K562 (cell line): ENCODE data around the gene NUCKS1. TPM values are rescaled to one million over a fixed set of nuclear protein-coding genes. Genes with fewer than 3 reads are reported as not detected.

Experiments
- ATF1 ChIP-seq, 2 experiments: fragments of 450-650 bp in 1 of 2; IDR thresholded peaks; 2 replicates each; pipeline ENCODE4 v1.6.1; 2016; ENCODE audit warnings: missing compliant biosample characterization in 1 of 2, missing genetic modification characterization in 1 of 2
- ATF7 ChIP-seq: fragments of 450-650 bp; IDR thresholded peaks from 2 replicates; pipeline ENCODE4 v1.7.1; 2014; ENCODE audit warnings: mild to moderate bottlenecking, moderate library complexity
- CBFB ChIP-seq: sonication (generic); formaldehyde crosslinking; IDR thresholded peaks from 2 replicates; pipeline ENCODE4 v1.4.0; 2020; ENCODE audit warnings: mild to moderate bottlenecking, missing genetic modification reagents
- CXXC5 ChIP-seq: fragments of 250-450 bp; sonication (Bioruptor Pico); IDR thresholded peaks from 2 replicates; pipeline ENCODE4 v1.8.0; 2022; ENCODE audit warnings: inconsistent platforms, mild to moderate bottlenecking, moderate library complexity
- EP300 ChIP-seq: IDR thresholded peaks from 2 replicates; pipeline ENCODE4 v1.6.1; 2012; ENCODE audit warnings: low read length, improper control_type of control experiment
- GABPB2 ChIP-seq: fragments of 250-450 bp; sonication (Bioruptor Pico); conservative IDR thresholded peaks from 2 replicates; pipeline ENCODE4 v1.5.1; 2021; ENCODE audit warnings: mild to moderate bottlenecking
- HDAC8 ChIP-seq: fragments of 450-650 bp; IDR thresholded peaks from 2 replicates; pipeline ENCODE4 v1.6.1; 2016; ENCODE audit warnings: mild to moderate bottlenecking, missing genetic modification characterization, moderate library complexity, missing compliant biosample characterization
- JUN ChIP-seq, 2 experiments: sonication (generic) in 1 of 2; formaldehyde crosslinking in 1 of 2; IDR thresholded peaks; 2 replicates each; pipeline versions ENCODE4 v1.6.1 to v1.8.0; 2012 to 2022; ENCODE audit warnings: borderline replicate concordance in 2 of 2, mild to moderate bottlenecking in 2 of 2, improper control_type of control experiment in 1 of 2, low read depth in 1 of 2, low read length in 1 of 2, missing genetic modification reagents in 1 of 2
- MBD2 ChIP-seq: sonication (generic); IDR thresholded peaks from 2 replicates; pipeline ENCODE4 v1.6.1; 2016; ENCODE audit warnings: low read depth, borderline replicate concordance
- SLC30A9 ChIP-seq: fragments of 250-450 bp; sonication (Bioruptor Pico); IDR thresholded peaks from 2 replicates; pipeline ENCODE4 v1.8.0; 2022; ENCODE audit warnings: mild to moderate bottlenecking, moderate library complexity
- TAF1 ChIP-seq: IDR thresholded peaks from 2 replicates; pipeline ENCODE4 v1.6.1; 2011; ENCODE audit warnings: mild to moderate bottlenecking, low read length, moderate library complexity; ENCODE audit not compliant: insufficient read depth, control insufficient read depth, severe bottlenecking; ENCODE audit errors: extremely low read depth
- TCF7 ChIP-seq: sonication (generic); IDR thresholded peaks from 2 replicates; pipeline ENCODE4 v1.6.1; 2016; ENCODE audit warnings: antibody characterized with exemption, borderline replicate concordance
- TEAD2 ChIP-seq: fragments of 450-650 bp; IDR thresholded peaks from 2 replicates; pipeline ENCODE4 v1.6.1; 2016; ENCODE audit warnings: missing genetic modification characterization, control low read depth, missing compliant biosample characterization
- ZBED1 ChIP-seq: IDR thresholded peaks from 2 replicates; pipeline ENCODE4 v1.6.1; 2014
- ZNF79 ChIP-seq: fragments of 250-450 bp; sonication (Bioruptor Pico); IDR thresholded peaks from 2 replicates; pipeline ENCODE4 v1.4.0; 2020; ENCODE audit warnings: low read depth, mild to moderate bottlenecking, moderate library complexity
- polyA plus RNA-seq, 8 experiments: library from polyadenylated mRNA; depleted of rRNA in 4 of 8; stranded (reverse) in 5 of 8; unstranded in 3 of 8; fragments of >200 nt; fragmentation: Nextera tagmentation in 2 of 8; fragmentation: Illumina TruSeq in 1 of 8; extraction: Ambion mirVana in 2 of 8; extraction: Trizol in 1 of 8; gene quantifications; 2 replicates each; pipeline versions ENCODE4 v1.2.1 to v1.2.3, GENCODE V29; 2011 to 2014; ENCODE audit warnings: inconsistent platforms in 1 of 8, missing spikeins in 1 of 8
- total RNA-seq, 7 experiments: library from RNA; depleted of rRNA in 6 of 7; stranded (reverse); fragments of >200 nt in 6 of 7; fragmentation: Illumina TruSeq in 2 of 7; extraction: Trizol in 2 of 7; gene quantifications; 2 replicates each; pipeline versions ENCODE4 v1.2.1 to v1.2.3, GENCODE V29; 2011 to 2021; ENCODE audit warnings: low replicate concordance in 1 of 7
- TF ChIP-seq, protein P1 (sequence below): fragments of 250-450 bp; sonication (Bioruptor Pico); IDR thresholded peaks from 2 replicates; pipeline ENCODE4 v1.4.0; 2020
- TF ChIP-seq, protein P2 (sequence below), 2 experiments: fragments of 150-350 bp in 1 of 2; IDR thresholded peaks; 2 replicates each; pipeline ENCODE4 v1.6.1; 2012 to 2016; ENCODE audit warnings: low read depth in 2 of 2, low read length in 2 of 2, mild to moderate bottlenecking in 1 of 2, moderate library complexity in 1 of 2
- TF ChIP-seq, protein P3 (sequence below): fragments of 450-650 bp; formaldehyde crosslinking; IDR thresholded peaks from 2 replicates; pipeline ENCODE4 v1.4.0; 2022; ENCODE audit warnings: missing genetic modification characterization
- TF ChIP-seq, protein P4 (sequence below): sonication (generic); formaldehyde crosslinking; IDR thresholded peaks from 2 replicates; pipeline ENCODE4 v1.9.0; 2022; ENCODE audit warnings: mild to moderate bottlenecking, missing genetic modification reagents

The NUCKS1 gene
- total and polyA plus RNA-seq, 9 of the 15 experiments (the other 6 are each of a cell fraction or from before 2014, with no cell fraction given) = 66.7 to 244 (median 149) TPM

DNA sequence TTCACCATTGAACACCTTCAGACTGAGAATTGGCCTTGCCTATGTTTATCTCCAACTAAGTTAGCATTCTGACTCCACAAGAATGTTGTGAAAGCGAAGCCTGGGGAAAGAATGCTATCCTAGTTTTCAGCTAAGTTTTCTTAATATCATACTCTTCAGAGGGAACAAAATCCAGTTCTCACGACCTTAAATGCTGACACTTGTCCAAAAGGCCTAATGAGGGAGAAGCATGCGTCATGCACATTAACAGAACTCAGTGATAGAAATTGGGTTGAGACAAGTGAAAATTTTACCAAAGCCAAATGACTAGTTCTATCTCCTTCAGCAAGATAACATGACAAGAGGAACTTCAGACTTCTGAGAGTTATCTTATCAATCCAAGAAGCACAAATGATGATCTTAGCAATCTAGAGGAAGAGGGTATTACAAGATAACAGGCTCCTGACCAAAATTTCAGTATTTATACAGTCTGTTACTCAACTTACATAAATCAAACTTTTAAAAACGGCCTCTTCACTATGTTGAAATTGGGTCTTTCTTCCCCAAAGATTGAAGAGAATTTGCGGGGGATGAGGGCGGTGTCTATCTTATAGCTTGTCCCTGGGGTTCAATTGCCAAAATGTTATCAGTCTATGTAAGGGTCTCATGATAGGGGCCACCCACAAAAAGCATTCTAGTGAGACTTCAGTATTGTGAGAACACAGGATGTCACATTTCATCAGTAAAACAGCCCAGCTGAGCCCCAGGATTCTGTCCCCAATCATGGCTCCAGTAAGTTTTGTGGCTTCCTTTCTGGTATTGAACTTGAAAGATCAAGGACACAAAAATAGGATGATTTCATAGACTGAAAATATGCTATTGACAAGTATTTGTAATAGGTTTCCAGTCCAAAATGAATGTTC, 43.1 kb downstream of the NUCKS1 start (continued):
- TF ChIP-seq JUN (IDR thresholded peaks at IDR 0.05; ENCODE audit: borderline replicate concordance, low read depth, low read length) = no peak
- no peak for TF ChIP-seq JUN (CRISPR knock-in tag; IDR thresholded peaks at IDR 0.05; ENCODE audit: borderline replicate concordance)
- TF ChIP-seq, protein P1, sequence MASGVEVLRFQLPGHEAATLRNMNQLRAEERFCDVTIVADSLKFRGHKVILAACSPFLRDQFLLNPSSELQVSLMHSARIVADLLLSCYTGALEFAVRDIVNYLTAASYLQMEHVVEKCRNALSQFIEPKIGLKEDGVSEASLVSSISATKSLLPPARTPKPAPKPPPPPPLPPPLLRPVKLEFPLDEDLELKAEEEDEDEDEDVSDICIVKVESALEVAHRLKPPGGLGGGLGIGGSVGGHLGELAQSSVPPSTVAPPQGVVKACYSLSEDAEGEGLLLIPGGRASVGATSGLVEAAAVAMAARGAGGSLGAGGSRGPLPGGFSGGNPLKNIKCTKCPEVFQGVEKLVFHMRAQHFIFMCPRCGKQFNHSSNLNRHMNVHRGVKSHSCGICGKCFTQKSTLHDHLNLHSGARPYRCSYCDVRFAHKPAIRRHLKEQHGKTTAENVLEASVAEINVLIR (CRISPR knock-in tag) = no peak
- TF ChIP-seq ZBED1 = no peak
- TF ChIP-seq CBFB (CRISPR knock-in tag) = no peak
- no peak for TF ChIP-seq TAF1
- TF ChIP-seq, protein P2, sequence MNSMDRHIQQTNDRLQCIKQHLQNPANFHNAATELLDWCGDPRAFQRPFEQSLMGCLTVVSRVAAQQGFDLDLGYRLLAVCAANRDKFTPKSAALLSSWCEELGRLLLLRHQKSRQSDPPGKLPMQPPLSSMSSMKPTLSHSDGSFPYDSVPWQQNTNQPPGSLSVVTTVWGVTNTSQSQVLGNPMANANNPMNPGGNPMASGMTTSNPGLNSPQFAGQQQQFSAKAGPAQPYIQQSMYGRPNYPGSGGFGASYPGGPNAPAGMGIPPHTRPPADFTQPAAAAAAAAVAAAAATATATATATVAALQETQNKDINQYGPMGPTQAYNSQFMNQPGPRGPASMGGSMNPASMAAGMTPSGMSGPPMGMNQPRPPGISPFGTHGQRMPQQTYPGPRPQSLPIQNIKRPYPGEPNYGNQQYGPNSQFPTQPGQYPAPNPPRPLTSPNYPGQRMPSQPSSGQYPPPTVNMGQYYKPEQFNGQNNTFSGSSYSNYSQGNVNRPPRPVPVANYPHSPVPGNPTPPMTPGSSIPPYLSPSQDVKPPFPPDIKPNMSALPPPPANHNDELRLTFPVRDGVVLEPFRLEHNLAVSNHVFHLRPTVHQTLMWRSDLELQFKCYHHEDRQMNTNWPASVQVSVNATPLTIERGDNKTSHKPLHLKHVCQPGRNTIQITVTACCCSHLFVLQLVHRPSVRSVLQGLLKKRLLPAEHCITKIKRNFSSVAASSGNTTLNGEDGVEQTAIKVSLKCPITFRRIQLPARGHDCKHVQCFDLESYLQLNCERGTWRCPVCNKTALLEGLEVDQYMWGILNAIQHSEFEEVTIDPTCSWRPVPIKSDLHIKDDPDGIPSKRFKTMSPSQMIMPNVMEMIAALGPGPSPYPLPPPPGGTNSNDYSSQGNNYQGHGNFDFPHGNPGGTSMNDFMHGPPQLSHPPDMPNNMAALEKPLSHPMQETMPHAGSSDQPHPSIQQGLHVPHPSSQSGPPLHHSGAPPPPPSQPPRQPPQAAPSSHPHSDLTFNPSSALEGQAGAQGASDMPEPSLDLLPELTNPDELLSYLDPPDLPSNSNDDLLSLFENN (IDR thresholded peaks at IDR 0.05; ENCODE audit: low read depth in 2 of 2, low read length in 2 of 2) = no peak
- peak; percentile 61 for TF ChIP-seq EP300
- TF ChIP-seq TCF7 = no peak
- TF ChIP-seq, protein P3, sequence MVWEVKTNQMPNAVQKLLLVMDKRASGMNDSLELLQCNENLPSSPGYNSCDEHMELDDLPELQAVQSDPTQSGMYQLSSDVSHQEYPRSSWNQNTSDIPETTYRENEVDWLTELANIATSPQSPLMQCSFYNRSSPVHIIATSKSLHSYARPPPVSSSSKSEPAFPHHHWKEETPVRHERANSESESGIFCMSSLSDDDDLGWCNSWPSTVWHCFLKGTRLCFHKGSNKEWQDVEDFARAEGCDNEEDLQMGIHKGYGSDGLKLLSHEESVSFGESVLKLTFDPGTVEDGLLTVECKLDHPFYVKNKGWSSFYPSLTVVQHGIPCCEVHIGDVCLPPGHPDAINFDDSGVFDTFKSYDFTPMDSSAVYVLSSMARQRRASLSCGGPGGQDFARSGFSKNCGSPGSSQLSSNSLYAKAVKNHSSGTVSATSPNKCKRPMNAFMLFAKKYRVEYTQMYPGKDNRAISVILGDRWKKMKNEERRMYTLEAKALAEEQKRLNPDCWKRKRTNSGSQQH = no peak
- peak; percentile 43; the same call in 1 of the 2 replicates for TF ChIP-seq ZNF79 (CRISPR knock-in tag)
- TF ChIP-seq GABPB2 (CRISPR knock-in tag) = no peak
- no peak for TF ChIP-seq MBD2
- TF ChIP-seq TEAD2 (tag) = no peak
- TF ChIP-seq, protein P4, sequence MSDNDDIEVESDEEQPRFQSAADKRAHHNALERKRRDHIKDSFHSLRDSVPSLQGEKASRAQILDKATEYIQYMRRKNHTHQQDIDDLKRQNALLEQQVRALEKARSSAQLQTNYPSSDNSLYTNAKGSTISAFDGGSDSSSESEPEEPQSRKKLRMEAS (CRISPR knock-in tag) = no peak
- TF ChIP-seq SLC30A9 (CRISPR knock-in tag) = no peak
- no peak for TF ChIP-seq ATF1 (CRISPR knock-in tag; IDR thresholded peaks at IDR 0.05)
- TF ChIP-seq ATF1 (tag; IDR thresholded peaks at IDR 0.05) = 0 out of 2 replicates have a peak, but pooled peaks have one; percentile 22
- TF ChIP-seq ATF7 = peak; percentile 58
- peak; percentile 38; the same call in 1 of the 2 replicates for TF ChIP-seq CXXC5
- no peak for TF ChIP-seq HDAC8 (tag)
